Hematopoietic multipotent progenitor cell treated with erythropoietin and hydrocortisone succinate and interleukin-3 and kit ligand, for 17 days (in vitro differentiated cells): ENCODE results near the gene PRKG2.

Experiments used
- DNase-seq: peaks from one replicate; pipeline ENCODE4 v3.0.0-alpha.2; 2015; ENCODE audit warnings: low spot score

Gene PRKG2

GRCh38 chr4:81038636-81039350 is 176.2 kb downstream of the PRKG2 start:
- no peak for DNase-seq
